ENCODE measurements around the gene C6orf120.

DNA sequence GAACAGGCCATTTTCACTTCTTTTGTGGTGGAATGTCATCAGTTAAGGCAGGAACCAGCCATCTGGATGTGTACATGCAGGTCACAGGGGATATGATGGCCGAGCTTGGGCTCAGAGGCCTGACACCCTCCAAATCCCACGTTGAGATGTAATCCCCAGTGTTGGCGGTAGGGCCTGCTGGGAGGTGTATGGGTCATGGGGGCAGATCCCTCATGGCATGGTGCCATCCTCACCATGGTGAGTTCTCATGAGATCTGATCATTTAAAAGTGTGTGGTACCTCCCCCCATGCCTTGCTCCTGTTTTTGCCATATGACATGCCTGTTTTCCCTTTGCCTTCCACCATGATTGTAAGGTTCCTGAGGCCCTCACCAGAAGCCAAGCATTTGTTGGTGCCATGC lies 26.9 kb upstream of the C6orf120 start:
- no peak for TF ChIP-seq POLR2A (IDR thresholded peaks at IDR 0.05)
- TF ChIP-seq CTCF (IDR thresholded peaks at IDR 0.05), result no peak
